ENCODE data around the gene NEK1.

NEK1 gene

GRCh38 chr4:169611991-169612870 lies at the start of gene NEK1:
NEK1 (minus strand) TSS chr4:169612583; CDS start chr4:169602630, 9,953 bp downstream.
- in situ Hi-C loops (cut with MboI; ENCODE audit: low sequenced_read_pairs), result no loop called here

- in situ Hi-C loops (cut with MboI; ENCODE audit: low sequenced_read_pairs), result no loop called here
Measured at GRCh38 chr4:169661761-169662160, 49.4 kb upstream of the NEK1 start.

- in situ Hi-C loops (cut with MboI; ENCODE audit: low sequenced_read_pairs), result no loop called here
Measured at GRCh38 chr4:169660929-169661328, 48.5 kb upstream of the NEK1 start.

- in situ Hi-C loops (cut with MboI; ENCODE audit: low sequenced_read_pairs), result no loop called here
Measured at GRCh38 chr4:169659716-169660670, 47.6 kb upstream of the NEK1 start.

GRCh38 chr4:169658975-169659715 lies 46.8 kb upstream of the NEK1 start:
- in situ Hi-C loops (cut with MboI; ENCODE audit: low sequenced_read_pairs), result no loop called here

GRCh38 chr4:169658196-169658595 lies 45.8 kb upstream of the NEK1 start:
- in situ Hi-C loops (cut with MboI; ENCODE audit: low sequenced_read_pairs), result no loop called here

- in situ Hi-C loops (cut with MboI; ENCODE audit: low sequenced_read_pairs), result no loop called here
Measured at GRCh38 chr4:169657470-169658107, 45.2 kb upstream of the NEK1 start.

GRCh38 chr4:169655401-169655800 lies 43.0 kb upstream of the NEK1 start:
- in situ Hi-C loops (cut with MboI; ENCODE audit: low sequenced_read_pairs), result no loop called here

GRCh38 chr4:169652535-169652934 lies 40.2 kb upstream of the NEK1 start:
- in situ Hi-C loops (cut with MboI; ENCODE audit: low sequenced_read_pairs), result no loop called here

GRCh38 chr4:169650227-169650936 lies 38.0 kb upstream of the NEK1 start:
- in situ Hi-C loops (cut with MboI; ENCODE audit: low sequenced_read_pairs), result no loop called here

GRCh38 chr4:169649545-169650226 lies 37.3 kb upstream of the NEK1 start:
- in situ Hi-C loops (cut with MboI; ENCODE audit: low sequenced_read_pairs), result no loop called here

- in situ Hi-C loops (cut with MboI; ENCODE audit: low sequenced_read_pairs), result no loop called here
Measured at GRCh38 chr4:169645627-169646026, 33.2 kb upstream of the NEK1 start.

- in situ Hi-C loops (cut with MboI; ENCODE audit: low sequenced_read_pairs), result no loop called here
Measured at GRCh38 chr4:169644802-169645201, 32.4 kb upstream of the NEK1 start.

GRCh38 chr4:169640261-169640870 lies 28.0 kb upstream of the NEK1 start:
- in situ Hi-C loops (cut with MboI; ENCODE audit: low sequenced_read_pairs), result no loop called here

- in situ Hi-C loops (cut with MboI; ENCODE audit: low sequenced_read_pairs), result no loop called here
Measured at GRCh38 chr4:169634975-169635374, 22.6 kb upstream of the NEK1 start.

GRCh38 chr4:169632896-169633295 lies 20.5 kb upstream of the NEK1 start:
- in situ Hi-C loops (cut with MboI; ENCODE audit: low sequenced_read_pairs), result no loop called here

GRCh38 chr4:169630069-169630468 lies 17.7 kb upstream of the NEK1 start:
- in situ Hi-C loops (cut with MboI; ENCODE audit: low sequenced_read_pairs), result no loop called here

GRCh38 chr4:169628579-169628978 lies 16.2 kb upstream of the NEK1 start:
- in situ Hi-C loops (cut with MboI; ENCODE audit: low sequenced_read_pairs), result no loop called here

- in situ Hi-C loops (cut with MboI; ENCODE audit: low sequenced_read_pairs), result no loop called here
Measured at GRCh38 chr4:169627307-169627706, 14.9 kb upstream of the NEK1 start.
